Astrocyte (in vitro differentiated cells and primary cell): Measurements from ENCODE around the gene SPTBN1.

ENCODE experiments used
- CTCF ChIP-seq: IDR thresholded peaks from 2 replicates; pipeline ENCODE4 v1.5.1; 2011; ENCODE audit warnings: low read depth, mild to moderate bottlenecking, inconsistent platforms, low read length, moderate library complexity; ENCODE audit not compliant: insufficient read depth
- EZH2 ChIP-seq: IDR thresholded peaks from 2 replicates; pipeline ENCODE4 v1.6.1; 2012; ENCODE audit warnings: mild to moderate bottlenecking, low read length, inconsistent platforms; ENCODE audit not compliant: insufficient read depth

DNA sequence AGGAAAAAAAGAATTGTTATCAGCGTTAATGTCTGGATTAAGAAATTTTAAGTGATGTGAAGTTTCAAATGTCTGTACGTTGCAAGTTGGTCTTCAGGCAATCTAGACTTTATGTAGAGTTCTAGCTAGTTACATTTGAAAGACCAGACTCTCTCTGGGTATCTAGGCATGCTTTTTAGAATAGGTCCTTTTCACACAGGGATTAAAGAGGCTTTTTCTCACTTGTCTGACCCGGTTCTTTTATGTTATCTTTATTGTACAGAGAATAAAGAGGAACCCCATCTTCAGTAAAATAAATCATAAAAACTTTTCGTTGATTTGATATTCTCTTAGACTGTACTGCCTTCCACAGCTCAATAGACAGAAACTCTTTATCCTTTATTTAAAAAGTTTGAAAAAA lies 258.9 kb downstream of the SPTBN1 start:
- TF ChIP-seq CTCF = no peak
- TF ChIP-seq EZH2 = no peak
